ENCODE measurements around the gene ALPK3.

The ALPK3 gene

DNA sequence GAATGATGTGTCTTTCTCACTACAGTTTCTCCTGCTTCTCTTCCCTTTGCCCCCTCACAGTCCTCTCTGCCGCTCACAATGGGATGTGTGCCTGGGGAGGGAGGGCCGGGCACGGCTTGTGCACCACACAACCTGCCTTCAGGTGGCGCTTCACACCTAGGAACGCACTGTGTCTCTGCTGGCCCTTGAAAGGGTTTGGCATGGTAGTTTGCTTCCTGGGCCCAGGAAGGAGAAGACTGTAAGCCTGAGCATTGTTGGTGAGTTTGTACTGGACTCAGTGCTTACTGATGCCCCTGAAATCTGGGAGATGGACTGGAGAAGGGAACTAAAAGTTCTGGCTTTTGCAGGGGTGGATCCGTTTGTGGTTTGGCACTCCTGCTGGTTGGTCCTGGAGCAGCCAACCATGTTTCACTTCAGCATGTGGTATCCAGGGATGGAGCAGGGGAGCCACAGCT is 9.2 kb downstream of the ALPK3 start:
- Histone ChIP-seq H3K27ac (ENCODE audit: low read depth, low read length) (no peak overlapping the region), H3K36me3 (ENCODE audit: control insufficient read depth, low read length) (no peaks in the 10 kb centered on the region), H3K9me3 (ENCODE audit: control insufficient read depth, insufficient read depth, low read length) (no peaks in the 10 kb centered on the region)

DNA sequence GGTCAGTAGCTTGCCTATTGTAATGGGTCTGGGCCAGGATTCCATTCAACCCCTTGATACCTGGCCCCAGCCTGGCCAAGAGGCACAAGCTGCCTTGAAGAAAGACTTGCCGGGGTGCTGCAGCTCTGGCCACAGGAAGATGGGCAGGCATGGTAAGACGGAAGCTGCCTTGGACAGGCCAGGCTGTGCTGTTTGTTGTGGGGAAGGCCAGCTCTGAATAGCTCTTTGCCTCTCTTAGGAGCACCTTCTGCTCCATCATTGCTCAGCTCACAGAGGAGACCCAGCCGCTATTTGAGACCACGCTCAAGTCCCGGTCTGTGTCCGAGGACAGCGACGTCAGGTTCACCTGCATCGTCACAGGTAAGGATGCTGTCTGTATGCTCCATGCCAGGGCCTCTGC is 10.1 kb downstream of the ALPK3 start:
- Histone ChIP-seq H3K9me2 (replicated peaks; ENCODE audit: control insufficient read depth, low read length) (no peaks in the 10 kb centered on the region), H4K20me1 (ENCODE audit: control insufficient read depth, insufficient read depth, low read depth, low read length) (no peaks in the 10 kb centered on the region), H3K27ac (ENCODE audit: low read depth, low read length) (no peak overlapping the region), H3F3A (ENCODE audit: control insufficient read depth, insufficient read depth) (no peaks in the 10 kb centered on the region), H3K27me3 (ENCODE audit: control insufficient read depth, low read length) (peaks cover 45% of the 10 kb centered on the region), H3K4me3 (ENCODE audit: low read length) (no peak overlapping the region), H3K4me2 (ENCODE audit: low read length) (no peak overlapping the region), H3K79me2 (ENCODE audit: control insufficient read depth, low read length) (no peaks in the 10 kb centered on the region), H3K9me3 (ENCODE audit: control insufficient read depth, insufficient read depth, low read length) (no peaks in the 10 kb centered on the region), H3K36me3 (ENCODE audit: control insufficient read depth, low read length) (no peaks in the 10 kb centered on the region), H3K4me1 (ENCODE audit: control insufficient read depth, low read length) (no peaks in the 10 kb centered on the region)
- TF ChIP-seq, protein P1, sequence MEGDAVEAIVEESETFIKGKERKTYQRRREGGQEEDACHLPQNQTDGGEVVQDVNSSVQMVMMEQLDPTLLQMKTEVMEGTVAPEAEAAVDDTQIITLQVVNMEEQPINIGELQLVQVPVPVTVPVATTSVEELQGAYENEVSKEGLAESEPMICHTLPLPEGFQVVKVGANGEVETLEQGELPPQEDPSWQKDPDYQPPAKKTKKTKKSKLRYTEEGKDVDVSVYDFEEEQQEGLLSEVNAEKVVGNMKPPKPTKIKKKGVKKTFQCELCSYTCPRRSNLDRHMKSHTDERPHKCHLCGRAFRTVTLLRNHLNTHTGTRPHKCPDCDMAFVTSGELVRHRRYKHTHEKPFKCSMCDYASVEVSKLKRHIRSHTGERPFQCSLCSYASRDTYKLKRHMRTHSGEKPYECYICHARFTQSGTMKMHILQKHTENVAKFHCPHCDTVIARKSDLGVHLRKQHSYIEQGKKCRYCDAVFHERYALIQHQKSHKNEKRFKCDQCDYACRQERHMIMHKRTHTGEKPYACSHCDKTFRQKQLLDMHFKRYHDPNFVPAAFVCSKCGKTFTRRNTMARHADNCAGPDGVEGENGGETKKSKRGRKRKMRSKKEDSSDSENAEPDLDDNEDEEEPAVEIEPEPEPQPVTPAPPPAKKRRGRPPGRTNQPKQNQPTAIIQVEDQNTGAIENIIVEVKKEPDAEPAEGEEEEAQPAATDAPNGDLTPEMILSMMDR (IDR thresholded peaks at IDR 0.05; ENCODE audit: low read depth, low read length, poor library complexity, severe bottlenecking), result no peak
- TF ChIP-seq EZH2phosphoT487 (IDR thresholded peaks at IDR 0.05; ENCODE audit: borderline replicate concordance, low read length), result no peak

More for the DNA sequence above, 9.2 kb downstream of the ALPK3 start:
- Histone ChIP-seq H3K79me2 (ENCODE audit: control insufficient read depth, low read length) (no peaks in the 10 kb centered on the region), H4K20me1 (ENCODE audit: control insufficient read depth, insufficient read depth, low read depth, low read length) (no peaks in the 10 kb centered on the region), H3K4me3 (ENCODE audit: low read length) (no peak overlapping the region), H3K9me2 (replicated peaks; ENCODE audit: control insufficient read depth, low read length) (no peaks in the 10 kb centered on the region), H3K4me2 (ENCODE audit: low read length) (no peak overlapping the region), H3K27me3 (ENCODE audit: control insufficient read depth, low read length) (peaks cover 39% of the 10 kb centered on the region), H3F3A (ENCODE audit: control insufficient read depth, insufficient read depth) (no peaks in the 10 kb centered on the region), H3K4me1 (ENCODE audit: control insufficient read depth, low read length) (no peaks in the 10 kb centered on the region)
- TF ChIP-seq, protein P1 (IDR thresholded peaks at IDR 0.05; ENCODE audit: low read depth, low read length, poor library complexity, severe bottlenecking), result peak; percentile 77
- TF ChIP-seq EZH2phosphoT487 (IDR thresholded peaks at IDR 0.05; ENCODE audit: borderline replicate concordance, low read length), result no peak

GRCh38 chr15:84828086-84828908 is 11.1 kb downstream of the ALPK3 start:
- Histone ChIP-seq H3K27ac (ENCODE audit: low read depth, low read length) (no peak overlapping the region), H3K79me2 (ENCODE audit: control insufficient read depth, low read length) (no peaks in the 10 kb centered on the region), H3K4me1 (ENCODE audit: control insufficient read depth, low read length) (no peaks in the 10 kb centered on the region), H3K36me3 (ENCODE audit: control insufficient read depth, low read length) (no peaks in the 10 kb centered on the region), H3K9me3 (ENCODE audit: control insufficient read depth, insufficient read depth, low read length) (no peaks in the 10 kb centered on the region), H3F3A (ENCODE audit: control insufficient read depth, insufficient read depth) (no peaks in the 10 kb centered on the region), H3K4me3 (ENCODE audit: low read length) (no peak overlapping the region), H3K9me2 (replicated peaks; ENCODE audit: control insufficient read depth, low read length) (no peaks in the 10 kb centered on the region), H3K4me2 (ENCODE audit: low read length) (no peak overlapping the region), H4K20me1 (ENCODE audit: control insufficient read depth, insufficient read depth, low read depth, low read length) (no peaks in the 10 kb centered on the region), H3K27me3 (ENCODE audit: control insufficient read depth, low read length) (peaks cover 55% of the 10 kb centered on the region)
- no peak for TF ChIP-seq EZH2phosphoT487 (IDR thresholded peaks at IDR 0.05; ENCODE audit: borderline replicate concordance, low read length)
- TF ChIP-seq, protein P1 (IDR thresholded peaks at IDR 0.05; ENCODE audit: low read depth, low read length, poor library complexity, severe bottlenecking), result no peak
